ENCODE measurements around the gene MT1M. TPM values are rescaled to one million over a fixed set of nuclear protein-coding genes. Genes with fewer than 3 reads are reported as not detected.

Gene MT1M
- polyA plus RNA-seq, 3 donors, result not detected

DNA sequence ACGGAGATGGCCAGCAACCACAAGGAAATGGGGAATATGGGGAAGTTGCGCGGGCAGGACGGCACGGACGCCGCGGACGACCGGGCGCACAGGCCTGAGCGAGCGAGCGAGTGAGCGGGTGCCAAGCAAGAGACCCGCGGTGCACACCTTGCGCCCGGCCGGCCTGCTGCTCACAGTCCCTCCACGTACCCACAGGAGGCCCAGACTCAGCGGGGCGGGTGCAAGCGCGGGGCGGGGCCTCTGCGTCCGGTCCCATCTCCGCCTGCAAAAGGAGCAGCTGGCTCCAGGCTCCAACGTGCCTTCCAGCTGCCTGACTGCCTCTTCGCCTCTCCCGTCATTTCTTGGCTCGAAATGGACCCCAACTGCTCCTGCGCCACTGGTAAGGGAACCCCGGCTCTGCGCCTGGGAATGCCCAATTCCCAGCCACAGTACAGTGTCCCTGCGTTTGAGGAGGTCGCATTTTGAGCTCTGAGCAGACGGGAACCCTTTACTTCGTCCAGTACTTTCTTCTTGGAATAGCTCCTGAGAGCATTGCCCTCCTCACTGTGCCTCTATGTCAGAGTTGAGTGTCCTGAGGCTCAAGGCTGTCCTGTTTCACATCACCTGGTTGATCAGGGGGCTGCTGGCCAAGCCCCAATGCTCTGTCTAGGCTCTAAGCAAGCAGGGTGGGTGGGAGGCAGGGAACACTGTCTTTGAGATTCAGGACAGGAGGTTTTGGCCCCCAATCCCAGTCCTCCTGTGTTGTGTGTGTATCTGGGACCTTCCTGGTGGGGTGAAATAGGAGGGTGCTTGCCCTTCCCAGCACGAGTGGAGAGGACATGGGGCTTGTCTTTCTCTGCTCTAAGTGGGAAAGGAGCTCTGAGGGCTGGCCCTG, 15.0 kb upstream of the MT1M start:
- peak in 2 of 3 donors; percentile 27 to 38 for DNase-seq
- WGBS (ENCODE audit: insufficient coverage), result under 1% methylated on average over 37 of the region's 41 CpGs
- no peaks in the 10 kb centered on the region for H3K79me2 ChIP-seq (ENCODE audit: insufficient read depth, low read length)
- peaks cover 18 to 42% of the 10 kb centered on the region in 2 donors for H3K27me3 ChIP-seq (ENCODE audit: control insufficient read depth in 2 of 2, insufficient read depth in 2 of 2, low read length in 2 of 2)
- TF ChIP-seq, protein P1, sequence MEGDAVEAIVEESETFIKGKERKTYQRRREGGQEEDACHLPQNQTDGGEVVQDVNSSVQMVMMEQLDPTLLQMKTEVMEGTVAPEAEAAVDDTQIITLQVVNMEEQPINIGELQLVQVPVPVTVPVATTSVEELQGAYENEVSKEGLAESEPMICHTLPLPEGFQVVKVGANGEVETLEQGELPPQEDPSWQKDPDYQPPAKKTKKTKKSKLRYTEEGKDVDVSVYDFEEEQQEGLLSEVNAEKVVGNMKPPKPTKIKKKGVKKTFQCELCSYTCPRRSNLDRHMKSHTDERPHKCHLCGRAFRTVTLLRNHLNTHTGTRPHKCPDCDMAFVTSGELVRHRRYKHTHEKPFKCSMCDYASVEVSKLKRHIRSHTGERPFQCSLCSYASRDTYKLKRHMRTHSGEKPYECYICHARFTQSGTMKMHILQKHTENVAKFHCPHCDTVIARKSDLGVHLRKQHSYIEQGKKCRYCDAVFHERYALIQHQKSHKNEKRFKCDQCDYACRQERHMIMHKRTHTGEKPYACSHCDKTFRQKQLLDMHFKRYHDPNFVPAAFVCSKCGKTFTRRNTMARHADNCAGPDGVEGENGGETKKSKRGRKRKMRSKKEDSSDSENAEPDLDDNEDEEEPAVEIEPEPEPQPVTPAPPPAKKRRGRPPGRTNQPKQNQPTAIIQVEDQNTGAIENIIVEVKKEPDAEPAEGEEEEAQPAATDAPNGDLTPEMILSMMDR (IDR thresholded peaks at IDR 0.05), result no peak
- H2AFZ ChIP-seq (ENCODE audit: insufficient read depth, low read depth, low read length, poor library complexity, severe bottlenecking), result peak overlapping the region; percentile 83
- no peaks in the 10 kb centered on the region for H3K9me3 ChIP-seq (replicated peaks in 1 of 2; ENCODE audit: control insufficient read depth in 1 of 2, insufficient read depth in 1 of 2, low read length in 2 of 2)
- H3K36me3 ChIP-seq (replicated peaks in 1 of 2; ENCODE audit: control insufficient read depth in 1 of 2, insufficient read depth in 2 of 2, low read length in 2 of 2), result no peaks in the 10 kb centered on the region
- H3K4me1 ChIP-seq (ENCODE audit: control insufficient read depth in 1 of 2, insufficient read depth in 2 of 2, low read length in 2 of 2), result peaks cover 12 to 14% of the 10 kb centered on the region in 2 donors
- intact Hi-C loops (cut with micrococcal nuclease), result no loop called here
- peak overlapping the region; percentile 58 for H3K9ac ChIP-seq (ENCODE audit: insufficient read depth, low read length, poor library complexity, severe bottlenecking)
- no peaks in the 10 kb centered on the region for H4K20me1 ChIP-seq (ENCODE audit: insufficient read depth, low read length)
- H3K27ac ChIP-seq (ENCODE audit: low read depth in 1 of 2, low read length in 2 of 2), result no peak overlapping the region
- Mint-ChIP-seq H3K27me3 (ENCODE audit: low read depth in 3 of 3) (peaks cover 40 to 49% (median 43%) of the 10 kb centered on the region in 3 donors), H3K27ac (no peak overlapping the region), H3K4me3 (peak overlapping the region; percentile 81 to 94), H3K36me3 (peaks cover 0 to 2% of the 10 kb centered on the region in 2 donors), H3K4me1 (peaks cover 13% of the 10 kb centered on the region), H3K9me3 (peaks cover 0 to 2% (median 0%) of the 10 kb centered on the region in 7 donors)
- peak overlapping the region; percentile 82 for H3K4me2 ChIP-seq (replicated peaks; ENCODE audit: extremely low read depth, low read length, poor library complexity, severe bottlenecking)
- peak overlapping the region; percentile 26 to 74 (median 29) for H3K4me3 ChIP-seq (replicated peaks in 1 of 3; ENCODE audit: low read depth in 2 of 3, low read length in 3 of 3)

DNA sequence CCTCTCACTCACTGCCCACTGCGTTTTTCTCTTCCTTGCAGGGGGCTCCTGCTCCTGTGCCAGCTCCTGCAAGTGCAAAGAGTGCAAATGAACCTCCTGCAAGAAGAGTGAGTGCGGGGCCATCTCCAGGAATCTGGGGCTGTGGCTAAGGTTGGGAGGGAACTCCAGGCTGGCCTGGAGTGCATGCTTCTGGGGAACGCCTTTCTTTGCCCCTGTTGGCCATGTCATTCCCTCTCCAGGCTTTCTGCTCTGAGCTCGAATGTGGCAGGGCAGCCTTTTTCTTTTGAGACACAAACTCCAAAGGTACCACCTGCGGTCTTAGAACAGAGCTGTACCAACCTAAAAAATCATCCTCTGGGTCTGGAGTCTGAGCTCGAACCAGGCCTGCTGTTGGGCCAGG, 14.3 kb upstream of the MT1M start:
- no peaks in the 10 kb centered on the region for H4K20me1 ChIP-seq (ENCODE audit: insufficient read depth, low read length)
- no peak overlapping the region for H3K4me2 ChIP-seq (replicated peaks; ENCODE audit: extremely low read depth, low read length, poor library complexity, severe bottlenecking)
- no peak for DNase-seq
- Mint-ChIP-seq H3K36me3 (peaks cover 0 to 2% of the 10 kb centered on the region in 2 donors), H3K4me3 (peak overlapping the region; percentile 20 to 94), H3K27ac (no peak overlapping the region), H3K27me3 (ENCODE audit: low read depth in 3 of 3) (peaks cover 43 to 52% (median 45%) of the 10 kb centered on the region in 3 donors), H3K4me1 (peaks cover 13% of the 10 kb centered on the region), H3K9me3 (peaks cover 0 to 2% (median 0%) of the 10 kb centered on the region in 7 donors)
- intact Hi-C loops (cut with micrococcal nuclease), result no loop called here
- TF ChIP-seq, protein P1 (IDR thresholded peaks at IDR 0.05), result no peak
- no peak overlapping the region for H3K9ac ChIP-seq (ENCODE audit: insufficient read depth, low read length, poor library complexity, severe bottlenecking)
- H3K4me1 ChIP-seq (ENCODE audit: control insufficient read depth in 1 of 2, insufficient read depth in 2 of 2, low read length in 2 of 2), result peaks cover 12 to 14% of the 10 kb centered on the region in 2 donors
- H3K36me3 ChIP-seq (replicated peaks in 1 of 2; ENCODE audit: control insufficient read depth in 1 of 2, insufficient read depth in 2 of 2, low read length in 2 of 2), result no peaks in the 10 kb centered on the region
- 66% methylated on average over 4 of the region's 6 CpGs for WGBS (ENCODE audit: insufficient coverage)
- no peak overlapping the region for H2AFZ ChIP-seq (ENCODE audit: insufficient read depth, low read depth, low read length, poor library complexity, severe bottlenecking)
- no peak overlapping the region for H3K27ac ChIP-seq (ENCODE audit: low read depth in 1 of 2, low read length in 2 of 2)
- no peaks in the 10 kb centered on the region for H3K9me3 ChIP-seq (replicated peaks in 1 of 2; ENCODE audit: control insufficient read depth in 1 of 2, insufficient read depth in 1 of 2, low read length in 2 of 2)
- no peak overlapping the region for H3K4me3 ChIP-seq (replicated peaks in 1 of 3; ENCODE audit: low read depth in 2 of 3, low read length in 3 of 3)
- H3K27me3 ChIP-seq (ENCODE audit: control insufficient read depth in 2 of 2, insufficient read depth in 2 of 2, low read length in 2 of 2), result peaks cover 18 to 42% of the 10 kb centered on the region in 2 donors
- H3K79me2 ChIP-seq (ENCODE audit: insufficient read depth, low read length), result no peaks in the 10 kb centered on the region

All from CD14-positive monocyte (primary cell).